SH-SY5Y (cell line): ENCODE data around the gene KICS2.

Source experiments
- GATA2 ChIP-seq: IDR thresholded peaks from 2 replicates; pipeline ENCODE4 v1.6.1; 2011; ENCODE audit warnings: mild to moderate bottlenecking, low read depth, low read length
- GATA3 ChIP-seq: IDR thresholded peaks from 2 replicates; pipeline ENCODE4 v1.6.1; 2011; ENCODE audit warnings: low read depth, mild to moderate bottlenecking, low read length, moderate library complexity

GRCh38 chr12:64187794-64188193 is 34.3 kb downstream of the KICS2 start:
- TF ChIP-seq GATA2 (no peak), GATA3 (no peak)
